ENCODE results near the gene PAGR1.

DNA sequence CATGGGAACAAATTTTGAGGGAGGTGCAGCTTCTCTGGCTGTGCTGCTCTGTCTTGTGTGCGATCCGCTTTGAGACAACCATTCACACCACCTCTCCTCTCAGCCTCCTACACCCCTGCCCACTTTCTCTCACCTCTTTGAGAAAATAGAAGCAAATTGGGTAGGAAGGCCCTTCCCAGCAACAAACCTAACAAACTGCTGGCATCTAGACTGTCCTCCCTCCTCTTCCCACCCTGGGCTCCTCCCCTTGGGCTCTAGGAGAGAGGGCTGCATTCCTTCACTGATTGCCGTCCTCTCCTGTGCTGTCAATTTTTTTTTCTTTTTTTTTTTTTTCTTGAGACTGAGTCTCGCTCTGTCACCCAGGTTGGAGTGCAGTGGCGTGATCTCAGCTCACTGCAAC lies 33.6 kb downstream of the PAGR1 start:
- no peak for TF ChIP-seq POLR2AphosphoS5 (IDR thresholded peaks at IDR 0.05)
- TF ChIP-seq, protein P1, sequence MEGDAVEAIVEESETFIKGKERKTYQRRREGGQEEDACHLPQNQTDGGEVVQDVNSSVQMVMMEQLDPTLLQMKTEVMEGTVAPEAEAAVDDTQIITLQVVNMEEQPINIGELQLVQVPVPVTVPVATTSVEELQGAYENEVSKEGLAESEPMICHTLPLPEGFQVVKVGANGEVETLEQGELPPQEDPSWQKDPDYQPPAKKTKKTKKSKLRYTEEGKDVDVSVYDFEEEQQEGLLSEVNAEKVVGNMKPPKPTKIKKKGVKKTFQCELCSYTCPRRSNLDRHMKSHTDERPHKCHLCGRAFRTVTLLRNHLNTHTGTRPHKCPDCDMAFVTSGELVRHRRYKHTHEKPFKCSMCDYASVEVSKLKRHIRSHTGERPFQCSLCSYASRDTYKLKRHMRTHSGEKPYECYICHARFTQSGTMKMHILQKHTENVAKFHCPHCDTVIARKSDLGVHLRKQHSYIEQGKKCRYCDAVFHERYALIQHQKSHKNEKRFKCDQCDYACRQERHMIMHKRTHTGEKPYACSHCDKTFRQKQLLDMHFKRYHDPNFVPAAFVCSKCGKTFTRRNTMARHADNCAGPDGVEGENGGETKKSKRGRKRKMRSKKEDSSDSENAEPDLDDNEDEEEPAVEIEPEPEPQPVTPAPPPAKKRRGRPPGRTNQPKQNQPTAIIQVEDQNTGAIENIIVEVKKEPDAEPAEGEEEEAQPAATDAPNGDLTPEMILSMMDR (IDR thresholded peaks at IDR 0.05): no peak
- no peak for TF ChIP-seq POLR2A (IDR thresholded peaks at IDR 0.05)

All from breast epithelium (tissue), 3 donors.